Coronary artery (tissue), 2 donors: Measurements from ENCODE around the gene PRELP.

ENCODE experiments used
- DNase-seq: peaks from one replicate; pipeline ENCODE4 v3.0.0-alpha.2; 2017; ENCODE audit warnings: low spot score
- H3K27ac ChIP-seq, 2 donors: fragments of 200-600 bp; sonication (generic); one replicate each; pipeline ENCODE4 v1.5.1; 2016 to 2019
- H3K4me3 ChIP-seq: fragments of 200-600 bp; sonication (generic); 2 replicates; pipeline ENCODE4 v1.5.1; 2016; ENCODE audit warnings: mild to moderate bottlenecking, moderate library complexity
- TF ChIP-seq, protein P1 (sequence below): fragments of 200-600 bp; sonication (generic); IDR thresholded peaks from one replicate; pipeline ENCODE4 v1.5.1; 2019; ENCODE audit warnings: antibody characterized with exemption

PRELP gene

DNA sequence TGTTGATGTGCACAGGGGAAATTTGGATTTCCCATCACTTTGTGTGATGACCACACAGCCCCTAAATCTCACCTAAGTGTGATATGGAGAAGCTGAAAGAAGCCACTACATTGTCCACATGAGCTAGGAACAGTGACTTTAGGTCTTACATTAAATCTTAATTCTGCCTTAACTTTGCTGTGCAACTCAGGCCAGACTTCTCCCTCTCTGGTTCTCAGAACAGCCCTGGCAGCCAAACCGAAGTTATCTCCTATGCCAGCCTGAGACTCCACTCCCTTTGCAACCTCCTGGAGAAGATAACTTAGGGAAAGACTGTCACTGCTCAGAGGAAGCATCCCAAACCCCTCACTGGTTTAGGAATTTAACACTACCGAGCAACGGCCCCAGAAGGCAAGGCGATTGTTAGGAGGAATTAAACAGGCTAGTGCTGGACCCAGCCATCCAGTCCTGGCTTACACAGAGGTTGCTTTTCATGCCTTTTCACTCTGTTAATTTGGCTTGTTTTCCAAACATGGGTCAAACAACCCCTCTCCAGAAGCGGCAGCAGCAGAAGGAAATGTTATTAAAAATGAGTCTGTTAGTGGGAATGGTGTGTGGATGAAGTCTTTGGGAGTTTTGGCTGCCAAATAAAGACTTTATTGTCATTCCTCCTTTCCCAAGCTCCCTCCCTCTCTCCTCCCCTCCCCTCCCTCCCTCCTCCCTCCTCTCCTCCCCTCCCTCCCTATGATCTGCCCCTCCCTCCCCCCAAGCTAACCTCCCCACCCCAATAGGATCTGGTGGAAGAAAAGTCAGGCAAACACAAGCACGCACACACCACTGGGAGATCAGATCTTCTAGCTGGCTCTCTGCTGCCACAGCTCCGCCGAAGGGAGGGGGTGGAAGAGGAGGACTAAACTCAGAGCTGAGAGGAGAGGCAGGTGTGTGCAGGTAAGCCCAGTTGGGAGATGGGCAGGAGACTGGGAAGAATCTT is at the start of gene PRELP:
Gene PRELP, plus strand, starts transcription at position 795 of the 970 bp plus-strand sequence. CDS start 7,379 bp downstream, outside the sequence.
- TF ChIP-seq, protein P1, sequence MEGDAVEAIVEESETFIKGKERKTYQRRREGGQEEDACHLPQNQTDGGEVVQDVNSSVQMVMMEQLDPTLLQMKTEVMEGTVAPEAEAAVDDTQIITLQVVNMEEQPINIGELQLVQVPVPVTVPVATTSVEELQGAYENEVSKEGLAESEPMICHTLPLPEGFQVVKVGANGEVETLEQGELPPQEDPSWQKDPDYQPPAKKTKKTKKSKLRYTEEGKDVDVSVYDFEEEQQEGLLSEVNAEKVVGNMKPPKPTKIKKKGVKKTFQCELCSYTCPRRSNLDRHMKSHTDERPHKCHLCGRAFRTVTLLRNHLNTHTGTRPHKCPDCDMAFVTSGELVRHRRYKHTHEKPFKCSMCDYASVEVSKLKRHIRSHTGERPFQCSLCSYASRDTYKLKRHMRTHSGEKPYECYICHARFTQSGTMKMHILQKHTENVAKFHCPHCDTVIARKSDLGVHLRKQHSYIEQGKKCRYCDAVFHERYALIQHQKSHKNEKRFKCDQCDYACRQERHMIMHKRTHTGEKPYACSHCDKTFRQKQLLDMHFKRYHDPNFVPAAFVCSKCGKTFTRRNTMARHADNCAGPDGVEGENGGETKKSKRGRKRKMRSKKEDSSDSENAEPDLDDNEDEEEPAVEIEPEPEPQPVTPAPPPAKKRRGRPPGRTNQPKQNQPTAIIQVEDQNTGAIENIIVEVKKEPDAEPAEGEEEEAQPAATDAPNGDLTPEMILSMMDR: no peak
- peak; percentile 88 for DNase-seq
- Histone ChIP-seq H3K27ac (peak within 1 kb of the TSS; percentile 82 to 92), H3K4me3 (peak within 1 kb of the TSS; percentile 86)

DNA sequence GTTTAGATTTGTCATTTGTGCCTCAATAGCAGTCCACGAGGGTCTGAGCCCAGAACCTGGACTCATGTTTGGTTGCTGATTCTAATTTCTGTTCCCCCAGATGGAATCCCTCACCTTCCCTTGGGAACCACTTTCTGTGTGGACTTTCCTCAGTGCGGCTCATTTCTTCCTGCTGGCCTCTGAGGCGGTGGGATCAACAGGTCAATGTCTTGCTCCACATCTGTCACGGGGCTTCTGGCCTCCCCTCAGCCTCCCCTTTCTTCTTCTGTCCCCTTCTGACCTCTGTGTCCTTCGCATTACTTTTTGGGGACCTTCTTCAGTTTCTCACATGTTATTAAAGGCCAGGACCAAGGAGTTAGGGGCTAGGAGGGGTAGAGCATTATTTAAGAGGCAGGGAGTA is 49.2 kb upstream of the PRELP start:
- TF ChIP-seq, protein P1: no peak
- no peak overlapping the region for H3K27ac ChIP-seq
- no peak for DNase-seq
- H3K4me3 ChIP-seq: no peak overlapping the region

DNA sequence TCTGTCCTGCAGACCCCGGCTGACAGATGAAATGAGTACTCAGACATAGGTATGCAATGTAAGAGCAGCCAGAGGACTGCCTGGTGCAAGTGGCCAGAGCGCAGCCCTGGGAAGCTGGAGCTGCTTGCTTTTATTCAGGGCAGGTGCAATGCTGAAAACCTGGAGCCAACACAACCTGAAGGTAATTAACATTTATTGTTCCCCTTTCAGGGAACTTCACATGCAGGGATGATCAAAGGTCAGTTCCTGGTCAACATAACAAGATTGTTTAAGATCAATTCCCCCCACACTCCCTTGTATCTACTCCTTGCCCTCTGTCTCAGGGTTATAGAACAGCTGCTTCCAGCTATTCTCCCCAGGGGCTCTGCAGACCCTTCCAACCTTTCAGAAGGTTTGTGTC is 48.7 kb upstream of the PRELP start:
- no peak for DNase-seq
- no peak overlapping the region for H3K27ac ChIP-seq
- no peak overlapping the region for H3K4me3 ChIP-seq
- TF ChIP-seq, protein P1: no peak

DNA sequence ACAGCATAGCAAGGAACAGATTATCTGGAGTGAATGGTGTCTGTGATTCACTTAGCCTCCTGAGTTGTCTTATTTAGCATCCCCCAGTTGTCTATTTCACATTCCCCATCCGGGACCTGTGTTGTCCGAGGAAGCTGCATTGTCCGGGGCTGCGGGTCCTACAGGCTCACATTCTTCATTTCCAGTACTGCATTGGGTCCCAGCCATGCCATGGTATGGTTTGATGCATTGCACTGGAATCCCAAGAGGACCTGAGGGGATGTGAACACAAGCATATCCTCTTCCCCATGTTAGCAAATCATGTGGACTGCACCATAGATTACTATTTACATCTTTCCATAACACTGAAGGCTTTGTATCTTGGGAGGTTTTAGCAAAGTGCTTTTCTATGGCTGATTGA is 48.2 kb upstream of the PRELP start:
- H3K4me3 ChIP-seq: no peak overlapping the region
- TF ChIP-seq, protein P1: no peak
- no peak for DNase-seq
- H3K27ac ChIP-seq: no peak overlapping the region

DNA sequence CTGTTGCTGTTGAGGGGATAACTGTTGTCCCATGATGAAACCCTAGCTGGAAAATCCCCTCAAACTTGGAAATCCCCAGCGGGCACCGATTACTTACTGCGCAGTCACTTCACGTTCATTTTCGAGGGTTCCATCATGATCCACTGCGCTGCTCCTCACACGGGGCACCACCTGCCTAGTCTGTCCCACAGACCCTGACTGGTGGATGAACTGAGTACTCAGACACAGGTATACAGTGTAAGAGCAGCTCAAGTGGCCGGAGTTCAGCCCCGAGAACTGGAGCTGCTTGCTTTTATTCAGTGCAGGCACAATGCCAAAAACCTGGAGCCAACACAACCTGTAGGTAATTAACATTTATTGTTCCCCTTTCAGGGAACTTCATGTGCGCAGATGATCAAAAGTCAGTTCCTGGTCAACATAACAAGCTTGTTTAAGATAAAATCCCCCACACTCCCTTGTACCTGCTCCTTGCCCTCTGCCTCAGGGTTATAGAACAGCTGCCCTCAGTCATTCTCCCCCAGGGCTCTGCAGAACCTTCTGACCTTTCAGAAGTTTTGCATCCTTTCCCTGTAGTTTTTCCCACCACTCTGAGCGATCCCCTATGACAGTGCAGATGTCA is 46.5 kb upstream of the PRELP start:
- TF ChIP-seq, protein P1: no peak
- no peak overlapping the region for H3K4me3 ChIP-seq
- H3K27ac ChIP-seq: no peak overlapping the region
- DNase-seq: no peak

DNA sequence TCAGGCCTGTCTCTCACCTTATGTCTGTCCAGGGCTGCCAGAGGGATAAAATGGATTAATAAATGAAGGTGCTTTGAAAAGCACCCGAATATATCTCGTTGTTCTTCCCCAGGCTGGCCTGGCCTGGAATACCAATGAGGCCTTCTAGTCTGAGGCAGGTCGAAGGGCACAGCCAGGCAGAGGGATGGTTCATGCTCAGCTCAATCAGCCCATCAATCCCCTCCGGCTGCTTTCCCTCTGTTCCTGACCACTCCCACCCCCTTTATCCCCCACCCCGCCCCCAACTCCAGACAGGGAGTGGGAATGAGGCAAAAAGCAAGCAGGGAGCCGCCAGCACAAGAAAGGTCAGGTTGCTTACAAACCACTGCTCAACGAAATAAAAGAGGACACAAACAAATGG is 40.0 kb upstream of the PRELP start:
- no peak for DNase-seq
- TF ChIP-seq, protein P1: no peak
- H3K27ac ChIP-seq: no peak overlapping the region
- H3K4me3 ChIP-seq: no peak overlapping the region
